Measurements from ENCODE around the gene NBAS.

DNA sequence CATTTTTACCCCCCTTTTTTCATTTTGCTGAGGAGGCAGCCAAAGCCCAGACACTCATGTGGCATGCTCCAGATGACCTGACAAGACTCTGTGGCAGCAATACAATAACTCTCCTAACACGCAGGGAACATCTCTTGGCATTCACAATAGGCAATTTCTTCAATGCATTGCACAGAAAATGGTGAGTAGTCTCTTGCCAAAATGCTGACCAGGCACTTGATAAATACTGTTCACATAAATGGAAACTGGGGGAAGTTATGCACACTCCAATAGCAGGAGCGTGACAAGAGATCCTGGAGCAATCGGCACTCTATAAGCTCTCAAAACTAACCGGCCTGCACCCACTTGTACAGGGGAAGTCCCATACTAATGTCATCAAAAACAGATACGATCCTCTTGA lies 66.3 kb downstream of the NBAS start:
- TF ChIP-seq, protein P1, sequence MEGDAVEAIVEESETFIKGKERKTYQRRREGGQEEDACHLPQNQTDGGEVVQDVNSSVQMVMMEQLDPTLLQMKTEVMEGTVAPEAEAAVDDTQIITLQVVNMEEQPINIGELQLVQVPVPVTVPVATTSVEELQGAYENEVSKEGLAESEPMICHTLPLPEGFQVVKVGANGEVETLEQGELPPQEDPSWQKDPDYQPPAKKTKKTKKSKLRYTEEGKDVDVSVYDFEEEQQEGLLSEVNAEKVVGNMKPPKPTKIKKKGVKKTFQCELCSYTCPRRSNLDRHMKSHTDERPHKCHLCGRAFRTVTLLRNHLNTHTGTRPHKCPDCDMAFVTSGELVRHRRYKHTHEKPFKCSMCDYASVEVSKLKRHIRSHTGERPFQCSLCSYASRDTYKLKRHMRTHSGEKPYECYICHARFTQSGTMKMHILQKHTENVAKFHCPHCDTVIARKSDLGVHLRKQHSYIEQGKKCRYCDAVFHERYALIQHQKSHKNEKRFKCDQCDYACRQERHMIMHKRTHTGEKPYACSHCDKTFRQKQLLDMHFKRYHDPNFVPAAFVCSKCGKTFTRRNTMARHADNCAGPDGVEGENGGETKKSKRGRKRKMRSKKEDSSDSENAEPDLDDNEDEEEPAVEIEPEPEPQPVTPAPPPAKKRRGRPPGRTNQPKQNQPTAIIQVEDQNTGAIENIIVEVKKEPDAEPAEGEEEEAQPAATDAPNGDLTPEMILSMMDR (IDR thresholded peaks at IDR 0.05; ENCODE audit: insufficient read depth, low read length, poor library complexity, severe bottlenecking): no peak
- no peak for TF ChIP-seq EZH2phosphoT487 (conservative IDR thresholded peaks at IDR 0.05; ENCODE audit: low read length)

All from SU-DHL-6 (cell line).